GM23338 (cell line): Measurements from ENCODE around the gene CFI. TPM values are rescaled to one million over a fixed set of nuclear protein-coding genes. Genes with fewer than 3 reads are reported as not detected.

Experiments used
- ATAC-seq: fragments of 200-7000 bp; cut with Tn5 transposase; 3 replicates; pipeline ENCODE4 v1.9.1; 2020
- DNase-seq: peaks from one replicate; pipeline ENCODE4 v3.0.0-alpha.2; 2015; ENCODE audit warnings: low spot score
- H2AFZ ChIP-seq: fragments of 200-600 bp; sonication (generic); 2 replicates; pipeline ENCODE4 v1.8.0; 2016; ENCODE audit warnings: antibody characterized with exemption, mild to moderate bottlenecking, moderate library complexity
- H3F3A ChIP-seq: fragments of 200-600 bp; sonication (generic); replicated peaks from 2 replicates; pipeline ENCODE4 v1.8.0; 2017; ENCODE audit warnings: antibody characterized with exemption, mixed run types, low read depth
- H3K27ac ChIP-seq: fragments of 200-600 bp; sonication (generic); 2 replicates; pipeline ENCODE4 v1.6.1; 2016; ENCODE audit warnings: low read depth
- H3K27me3 ChIP-seq: fragments of 200-600 bp; sonication (generic); 2 replicates; pipeline ENCODE4 v1.8.0; 2016; ENCODE audit warnings: mild to moderate bottlenecking, mixed run types, moderate library complexity; ENCODE audit not compliant: insufficient read depth
- H3K36me3 ChIP-seq: fragments of 200-600 bp; sonication (generic); 2 replicates; pipeline ENCODE4 v1.8.0; 2016; ENCODE audit warnings: mild to moderate bottlenecking; ENCODE audit not compliant: insufficient read depth
- H3K4me1 ChIP-seq: fragments of 200-600 bp; sonication (generic); 2 replicates; pipeline ENCODE4 v1.8.0; 2016; ENCODE audit warnings: mild to moderate bottlenecking, moderate library complexity; ENCODE audit not compliant: insufficient read depth
- H3K4me2 ChIP-seq: fragments of 200-600 bp; sonication (generic); 2 replicates; pipeline ENCODE4 v1.7.1; 2017; ENCODE audit warnings: mixed run types
- H3K4me3 ChIP-seq: fragments of 200-600 bp; sonication (generic); 2 replicates; pipeline ENCODE4 v1.6.1; 2016; ENCODE audit warnings: mixed run types
- H3K79me2 ChIP-seq: fragments of 200-600 bp; sonication (generic); replicated peaks from 2 replicates; pipeline ENCODE4 v1.8.0; 2017; ENCODE audit warnings: mild to moderate bottlenecking; ENCODE audit not compliant: insufficient read depth
- H3K9me2 ChIP-seq: fragments of 200-600 bp; sonication (generic); 2 replicates; pipeline ENCODE4 v1.8.0; 2017; ENCODE audit not compliant: insufficient read depth
- H4K20me1 ChIP-seq: fragments of 200-600 bp; sonication (generic); replicated peaks from 2 replicates; pipeline ENCODE4 v1.8.0; 2017; ENCODE audit warnings: mild to moderate bottlenecking; ENCODE audit not compliant: insufficient read depth
- H3K27ac Mint-ChIP-seq: 2 replicates; pipeline ENCODE4 v1.8.0; 2020; ENCODE audit warnings: inconsistent platforms, mild to moderate bottlenecking, moderate library complexity, mixed read lengths
- H3K27me3 Mint-ChIP-seq: 3 replicates; pipeline ENCODE4 v1.8.0; 2022; ENCODE audit warnings: low read depth, mild to moderate bottlenecking, moderate library complexity, mixed read lengths, inconsistent platforms; ENCODE audit not compliant: insufficient read depth, poor library complexity
- H3K36me3 Mint-ChIP-seq: 3 replicates; pipeline ENCODE4 v1.8.0; 2021; ENCODE audit warnings: low read depth, mild to moderate bottlenecking, inconsistent platforms, moderate library complexity, mixed read lengths
- H3K4me1 Mint-ChIP-seq: 3 replicates; pipeline ENCODE4 v1.8.0; 2020; ENCODE audit warnings: mild to moderate bottlenecking, inconsistent platforms, mixed read lengths
- H3K4me3 Mint-ChIP-seq: 3 replicates; pipeline ENCODE4 v1.8.0; 2021; ENCODE audit warnings: moderate library complexity, mild to moderate bottlenecking, inconsistent platforms, mixed read lengths
- H3K9me3 Mint-ChIP-seq: 3 replicates; pipeline ENCODE4 v1.8.0; 2020; ENCODE audit warnings: moderate library complexity, mild to moderate bottlenecking, inconsistent platforms, mixed read lengths
- CREB1 ChIP-seq: fragments of 250-450 bp; sonication (Bioruptor Pico); IDR thresholded peaks from 2 replicates; pipeline ENCODE4 v1.5.0; 2020; ENCODE audit warnings: low read depth, mild to moderate bottlenecking, moderate library complexity
- JUNB ChIP-seq: IDR thresholded peaks from one replicate; pipeline ENCODE4 v1.6.1; 2016; ENCODE audit warnings: antibody characterized with exemption; ENCODE audit not compliant: unreplicated experiment
- NANOG ChIP-seq: IDR thresholded peaks from 2 replicates; pipeline ENCODE4 v1.6.1; 2016; ENCODE audit warnings: antibody characterized with exemption, borderline replicate concordance
- POLR2AphosphoS5 ChIP-seq: IDR thresholded peaks from 2 replicates; pipeline ENCODE4 v1.6.1; 2016; ENCODE audit warnings: antibody characterized with exemption, low read depth
- STAT1 ChIP-seq: IDR thresholded peaks from one replicate; pipeline ENCODE4 v1.6.1; 2016; ENCODE audit warnings: antibody characterized with exemption; ENCODE audit not compliant: unreplicated experiment
- ZNF331 ChIP-seq: fragments of 250-450 bp; sonication (Bioruptor Pico); IDR thresholded peaks from 2 replicates; pipeline ENCODE4 v1.5.0; 2020; ENCODE audit warnings: low read depth, mild to moderate bottlenecking, moderate library complexity
- polyA plus RNA-seq: library from polyadenylated mRNA; unstranded; fragments of >200 nt; fragmentation: Nextera tagmentation; extraction: Ambion mirVana; gene quantifications from 2 replicates; pipeline ENCODE4 v1.2.1, GENCODE V29; 2016
- total RNA-seq: library from RNA; depleted of rRNA; stranded (reverse); fragments of >200 nt; shearing (Covaris generic); gene quantifications from 2 replicates; pipeline ENCODE4 v1.2.3, GENCODE V29; 2014
- TF ChIP-seq, protein P1 (sequence below): fragments of 250-450 bp; sonication (Bioruptor Pico); IDR thresholded peaks from 2 replicates; pipeline ENCODE4 v1.5.0; 2020; ENCODE audit warnings: mild to moderate bottlenecking, moderate library complexity
- TF ChIP-seq, protein P2 (sequence below): IDR thresholded peaks from 2 replicates; pipeline ENCODE4 v1.6.1; 2016; ENCODE audit warnings: antibody characterized with exemption

CFI gene
- total and polyA plus RNA-seq, 2 experiments from 2014 or later, result not detected

DNA sequence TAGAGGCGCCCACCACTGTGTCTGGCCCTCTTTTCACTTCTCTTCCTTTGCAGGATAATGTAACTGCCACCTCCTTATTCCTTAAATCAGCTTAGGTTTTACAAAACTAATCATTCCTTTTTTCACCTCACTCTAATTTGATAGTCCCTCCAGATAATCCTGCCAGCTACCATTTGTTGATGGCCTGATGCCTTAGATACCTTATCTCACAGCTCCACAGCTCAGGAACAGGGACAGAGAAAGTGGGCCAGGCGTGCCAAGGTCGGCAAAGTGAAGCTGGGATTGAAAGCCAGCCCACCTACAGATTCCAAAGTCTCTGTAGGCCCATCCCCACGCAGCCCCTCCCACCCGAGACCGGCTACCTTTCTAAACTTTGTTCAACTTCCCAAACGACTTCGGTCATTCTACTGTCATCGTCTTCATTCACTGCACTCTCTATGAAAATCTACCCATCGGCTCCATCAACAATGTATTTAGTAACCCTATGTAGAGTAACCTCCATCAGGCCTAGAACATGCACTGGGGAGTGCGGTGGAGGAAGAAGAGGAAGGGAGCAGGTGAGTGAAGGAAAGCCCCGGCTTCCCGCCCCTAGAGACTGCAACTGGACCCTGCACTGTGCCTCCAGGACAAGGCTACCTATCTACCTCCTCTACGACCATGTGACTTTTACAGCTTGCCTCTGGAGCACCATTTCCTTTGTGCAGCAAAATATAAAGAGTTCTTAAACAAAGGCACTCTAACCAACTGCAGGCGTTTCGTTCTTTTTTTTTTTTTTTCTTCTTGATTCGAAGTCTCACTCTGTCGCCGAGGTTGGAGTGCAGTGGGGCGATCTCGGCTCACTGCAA, 100.0 kb downstream of the CFI start:
- Histone ChIP-seq H2AFZ (peak overlapping the region; percentile 94), H3F3A (peaks cover 11% of the 10 kb centered on the region; the same call in 1 of the 2 replicates), H3K36me3 (no peaks in the 10 kb centered on the region), H3K4me2 (peak overlapping the region; percentile 93), H3K4me3 (peak overlapping the region; percentile 92), H3K4me1 (peaks cover 16% of the 10 kb centered on the region), H3K79me2 (peaks cover 30% of the 10 kb centered on the region), H3K27me3 (no peaks in the 10 kb centered on the region), H3K9me2 (no peaks in the 10 kb centered on the region), H4K20me1 (peaks cover 3% of the 10 kb centered on the region; the same call in 1 of the 2 replicates), H3K27ac (peak overlapping the region; percentile 88)
- Mint-ChIP-seq H3K4me1 (peaks cover 22% of the 10 kb centered on the region), H3K9me3 (no peaks in the 10 kb centered on the region; the same call in 2 of the 3 replicates), H3K4me3 (peak overlapping the region; percentile 89), H3K36me3 (peaks cover 28% of the 10 kb centered on the region), H3K27me3 (peaks cover 10% of the 10 kb centered on the region), H3K27ac (peak overlapping the region; percentile 95)
- peak; percentile 58 for DNase-seq
- peak; percentile 54 for ATAC-seq
- TF ChIP-seq, protein P1, sequence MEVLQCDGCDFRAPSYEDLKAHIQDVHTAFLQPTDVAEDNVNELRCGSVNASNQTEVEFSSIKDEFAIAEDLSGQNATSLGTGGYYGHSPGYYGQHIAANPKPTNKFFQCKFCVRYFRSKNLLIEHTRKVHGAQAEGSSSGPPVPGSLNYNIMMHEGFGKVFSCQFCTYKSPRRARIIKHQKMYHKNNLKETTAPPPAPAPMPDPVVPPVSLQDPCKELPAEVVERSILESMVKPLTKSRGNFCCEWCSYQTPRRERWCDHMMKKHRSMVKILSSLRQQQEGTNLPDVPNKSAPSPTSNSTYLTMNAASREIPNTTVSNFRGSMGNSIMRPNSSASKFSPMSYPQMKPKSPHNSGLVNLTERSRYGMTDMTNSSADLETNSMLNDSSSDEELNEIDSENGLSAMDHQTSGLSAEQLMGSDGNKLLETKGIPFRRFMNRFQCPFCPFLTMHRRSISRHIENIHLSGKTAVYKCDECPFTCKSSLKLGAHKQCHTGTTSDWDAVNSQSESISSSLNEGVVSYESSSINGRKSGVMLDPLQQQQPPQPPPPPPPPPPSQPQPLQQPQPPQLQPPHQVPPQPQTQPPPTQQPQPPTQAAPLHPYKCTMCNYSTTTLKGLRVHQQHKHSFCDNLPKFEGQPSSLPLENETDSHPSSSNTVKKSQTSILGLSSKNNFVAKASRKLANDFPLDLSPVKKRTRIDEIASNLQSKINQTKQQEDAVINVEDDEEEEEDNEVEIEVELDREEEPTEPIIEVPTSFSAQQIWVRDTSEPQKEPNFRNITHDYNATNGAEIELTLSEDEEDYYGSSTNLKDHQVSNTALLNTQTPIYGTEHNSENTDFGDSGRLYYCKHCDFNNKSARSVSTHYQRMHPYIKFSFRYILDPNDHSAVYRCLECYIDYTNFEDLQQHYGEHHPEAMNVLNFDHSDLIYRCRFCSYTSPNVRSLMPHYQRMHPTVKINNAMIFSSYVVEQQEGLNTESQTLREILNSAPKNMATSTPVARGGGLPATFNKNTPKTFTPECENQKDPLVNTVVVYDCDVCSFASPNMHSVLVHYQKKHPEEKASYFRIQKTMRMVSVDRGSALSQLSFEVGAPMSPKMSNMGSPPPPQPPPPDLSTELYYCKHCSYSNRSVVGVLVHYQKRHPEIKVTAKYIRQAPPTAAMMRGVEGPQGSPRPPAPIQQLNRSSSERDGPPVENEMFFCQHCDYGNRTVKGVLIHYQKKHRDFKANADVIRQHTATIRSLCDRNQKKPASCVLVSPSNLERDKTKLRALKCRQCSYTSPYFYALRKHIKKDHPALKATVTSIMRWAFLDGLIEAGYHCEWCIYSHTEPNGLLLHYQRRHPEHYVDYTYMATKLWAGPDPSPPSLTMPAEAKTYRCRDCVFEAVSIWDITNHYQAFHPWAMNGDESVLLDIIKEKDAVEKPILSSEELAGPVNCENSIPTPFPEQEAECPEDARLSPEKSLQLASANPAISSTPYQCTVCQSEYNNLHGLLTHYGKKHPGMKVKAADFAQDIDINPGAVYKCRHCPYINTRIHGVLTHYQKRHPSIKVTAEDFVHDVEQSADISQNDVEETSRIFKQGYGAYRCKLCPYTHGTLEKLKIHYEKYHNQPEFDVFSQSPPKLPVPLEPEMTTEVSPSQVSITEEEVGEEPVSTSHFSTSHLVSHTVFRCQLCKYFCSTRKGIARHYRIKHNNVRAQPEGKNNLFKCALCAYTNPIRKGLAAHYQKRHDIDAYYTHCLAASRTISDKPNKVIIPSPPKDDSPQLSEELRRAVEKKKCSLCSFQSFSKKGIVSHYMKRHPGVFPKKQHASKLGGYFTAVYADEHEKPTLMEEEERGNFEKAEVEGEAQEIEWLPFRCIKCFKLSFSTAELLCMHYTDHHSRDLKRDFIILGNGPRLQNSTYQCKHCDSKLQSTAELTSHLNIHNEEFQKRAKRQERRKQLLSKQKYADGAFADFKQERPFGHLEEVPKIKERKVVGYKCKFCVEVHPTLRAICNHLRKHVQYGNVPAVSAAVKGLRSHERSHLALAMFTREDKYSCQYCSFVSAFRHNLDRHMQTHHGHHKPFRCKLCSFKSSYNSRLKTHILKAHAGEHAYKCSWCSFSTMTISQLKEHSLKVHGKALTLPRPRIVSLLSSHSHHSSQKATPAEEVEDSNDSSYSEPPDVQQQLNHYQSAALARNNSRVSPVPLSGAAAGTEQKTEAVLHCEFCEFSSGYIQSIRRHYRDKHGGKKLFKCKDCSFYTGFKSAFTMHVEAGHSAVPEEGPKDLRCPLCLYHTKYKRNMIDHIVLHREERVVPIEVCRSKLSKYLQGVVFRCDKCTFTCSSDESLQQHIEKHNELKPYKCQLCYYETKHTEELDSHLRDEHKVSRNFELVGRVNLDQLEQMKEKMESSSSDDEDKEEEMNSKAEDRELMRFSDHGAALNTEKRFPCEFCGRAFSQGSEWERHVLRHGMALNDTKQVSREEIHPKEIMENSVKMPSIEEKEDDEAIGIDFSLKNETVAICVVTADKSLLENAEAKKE (CRISPR knock-in tag), result no peak
- no peak for TF ChIP-seq STAT1
- no peak for TF ChIP-seq ZNF331 (CRISPR knock-in tag)
- TF ChIP-seq, protein P2, sequence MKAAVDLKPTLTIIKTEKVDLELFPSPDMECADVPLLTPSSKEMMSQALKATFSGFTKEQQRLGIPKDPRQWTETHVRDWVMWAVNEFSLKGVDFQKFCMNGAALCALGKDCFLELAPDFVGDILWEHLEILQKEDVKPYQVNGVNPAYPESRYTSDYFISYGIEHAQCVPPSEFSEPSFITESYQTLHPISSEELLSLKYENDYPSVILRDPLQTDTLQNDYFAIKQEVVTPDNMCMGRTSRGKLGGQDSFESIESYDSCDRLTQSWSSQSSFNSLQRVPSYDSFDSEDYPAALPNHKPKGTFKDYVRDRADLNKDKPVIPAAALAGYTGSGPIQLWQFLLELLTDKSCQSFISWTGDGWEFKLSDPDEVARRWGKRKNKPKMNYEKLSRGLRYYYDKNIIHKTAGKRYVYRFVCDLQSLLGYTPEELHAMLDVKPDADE, result no peak
- TF ChIP-seq CREB1 (CRISPR knock-in tag), result no peak
- no peak; the same call in 1 of the 2 replicates for TF ChIP-seq POLR2AphosphoS5
- no peak for TF ChIP-seq JUNB
- no peak for TF ChIP-seq NANOG
